ENCODE data around the gene STPG1.
"Not testable (repeated sequence)": the region's sequence is repeated elsewhere in the genome, so short reads cannot be mapped to it uniquely, and the experiment has no call there.

STPG1 gene, protein sequence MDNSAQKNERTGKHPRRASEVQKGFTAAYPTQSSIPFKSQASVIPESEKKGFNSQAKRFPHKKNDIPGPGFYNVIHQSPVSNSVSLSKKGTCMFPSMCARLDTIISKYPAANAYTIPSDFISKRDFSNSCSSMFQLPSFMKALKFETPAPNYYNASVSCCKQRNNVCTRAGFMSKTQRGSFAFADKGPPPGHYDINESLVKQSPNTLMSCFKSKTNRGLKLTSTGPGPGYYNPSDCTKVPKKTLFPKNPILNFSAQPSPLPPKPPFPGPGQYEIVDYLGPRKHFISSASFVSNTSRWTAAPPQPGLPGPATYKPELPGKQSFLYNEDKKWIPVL

GRCh38 chr1:24413350-24414163 lies at the start of gene STPG1:
Gene STPG1, minus strand, starts transcription at chr1:24413782. Its CDS starts 12,394 bp downstream, at chr1:24401388.
- Histone ChIP-seq H3K27me3 (ENCODE audit: low read length) (no peaks in the 10 kb centered on the region), H3K4me2 (ENCODE audit: low read depth, low read length, poor library complexity, severe bottlenecking) (peak within 1 kb of the TSS; percentile 86), H3K9ac (ENCODE audit: low read length) (peak within 1 kb of the TSS; percentile 59), H2AFZ (ENCODE audit: low read depth, low read length, severe bottlenecking) (peak within 1 kb of the TSS; percentile 91), H3K9me2 (replicated peaks; ENCODE audit: insufficient read depth, low read length) (no peaks in the 10 kb centered on the region), H4K20me1 (ENCODE audit: low read depth, low read length) (no peaks in the 10 kb centered on the region), H3K9me3 (ENCODE audit: insufficient read depth, low read length) (no peaks in the 10 kb centered on the region), H3K79me2 (ENCODE audit: insufficient read depth, low read length) (peaks cover 24% of the 10 kb centered on the region; the same call in 1 of the 2 replicates), H3K27ac (ENCODE audit: low read depth, low read length) (no peak within 1 kb of the TSS), H3F3A (ENCODE audit: insufficient read depth) (peaks cover 22% of the 10 kb centered on the region), H3K36me3 (ENCODE audit: low read length) (no peaks in the 10 kb centered on the region), H3K4me3 (ENCODE audit: insufficient read depth, low read length, poor library complexity, severe bottlenecking) (peak within 1 kb of the TSS; percentile 61)
- TF ChIP-seq CTCF (IDR thresholded peaks at IDR 0.05; ENCODE audit: insufficient read depth, low read length, poor library complexity, severe bottlenecking) (no peak), EZH2phosphoT487 (conservative IDR thresholded peaks at IDR 0.05; ENCODE audit: low read length) (no peak)

DNA sequence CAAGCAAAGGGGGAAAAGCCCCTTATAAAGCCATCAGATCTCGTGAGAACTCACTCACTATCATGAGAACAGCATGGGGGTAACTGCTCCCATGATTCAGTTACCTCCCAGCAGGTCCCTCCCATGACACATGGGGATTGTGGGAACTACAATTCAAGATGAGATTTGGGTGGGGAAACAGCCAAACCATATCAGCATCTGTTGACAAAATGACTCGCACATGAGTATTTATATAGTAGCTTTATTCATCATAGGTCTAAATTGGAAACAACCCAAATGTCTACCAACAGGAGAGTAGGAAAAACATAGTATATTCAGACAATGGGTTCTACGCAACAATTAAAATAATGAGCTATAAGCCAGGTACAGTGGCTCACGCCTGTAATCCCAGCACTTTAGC lies 48.5 kb upstream of the STPG1 start:
- H3K9me3 ChIP-seq (ENCODE audit: insufficient read depth, low read length); H3K9ac ChIP-seq (ENCODE audit: low read length); H3K4me2 ChIP-seq (ENCODE audit: low read depth, low read length, poor library complexity, severe bottlenecking); H3K27ac ChIP-seq (ENCODE audit: low read depth, low read length); H4K20me1 ChIP-seq (ENCODE audit: low read depth, low read length); H3K79me2 ChIP-seq (ENCODE audit: insufficient read depth, low read length); H2AFZ ChIP-seq (ENCODE audit: low read depth, low read length, severe bottlenecking); H3K9me2 ChIP-seq (replicated peaks; ENCODE audit: insufficient read depth, low read length); H3K4me3 ChIP-seq (ENCODE audit: insufficient read depth, low read length, poor library complexity, severe bottlenecking); H3K36me3 ChIP-seq (ENCODE audit: low read length); H3K27me3 ChIP-seq (ENCODE audit: low read length); H3F3A ChIP-seq (ENCODE audit: insufficient read depth): not testable (repeated sequence)

GRCh38 chr1:24459551-24460266 lies 46.1 kb upstream of the STPG1 start:
- H3K27me3 ChIP-seq (ENCODE audit: low read length), result no peaks in the 10 kb centered on the region
- no peak overlapping the region for H3K4me3 ChIP-seq (ENCODE audit: insufficient read depth, low read length, poor library complexity, severe bottlenecking)

More at GRCh38 chr1:24459551-24460266, 46.1 kb upstream of the STPG1 start:
- TF ChIP-seq EZH2phosphoT487 (conservative IDR thresholded peaks at IDR 0.05; ENCODE audit: low read length) (no peak), CTCF (IDR thresholded peaks at IDR 0.05; ENCODE audit: insufficient read depth, low read length, poor library complexity, severe bottlenecking) (no peak)
- H3K4me2 ChIP-seq (ENCODE audit: low read depth, low read length, poor library complexity, severe bottlenecking), result no peak overlapping the region
- no peaks in the 10 kb centered on the region for H4K20me1 ChIP-seq (ENCODE audit: low read depth, low read length)
- no peak overlapping the region for H3K9ac ChIP-seq (ENCODE audit: low read length)
- H3K9me2 ChIP-seq (replicated peaks; ENCODE audit: insufficient read depth, low read length), result no peaks in the 10 kb centered on the region
- no peaks in the 10 kb centered on the region for H3K79me2 ChIP-seq (ENCODE audit: insufficient read depth, low read length)
- no peaks in the 10 kb centered on the region for H3K9me3 ChIP-seq (ENCODE audit: insufficient read depth, low read length)
- no peak overlapping the region for H3K27ac ChIP-seq (ENCODE audit: low read depth, low read length)
- no peak overlapping the region for H2AFZ ChIP-seq (ENCODE audit: low read depth, low read length, severe bottlenecking)
- H3K36me3 ChIP-seq (ENCODE audit: low read length), result peaks cover 7% of the 10 kb centered on the region; the same call in 1 of the 2 replicates
- no peaks in the 10 kb centered on the region for H3F3A ChIP-seq (ENCODE audit: insufficient read depth)

Data from SU-DHL-6 (cell line).